ENCODE measurements around the gene SPTY2D1.
"Not testable (repeated sequence)": the region's sequence is repeated elsewhere in the genome, so short reads cannot be mapped to it uniquely, and the experiment has no call there.

- TF ChIP-seq POLR2AphosphoS5, POLR2A (IDR thresholded peaks at IDR 0.05; ENCODE audit: low read depth, low read length): not testable (repeated sequence)
Observed at GRCh38 chr11:18672209-18672608, 38.1 kb upstream of the SPTY2D1 start.
